Sigmoid colon (tissue), 7 donors: ENCODE results near the gene FYN. TPM values are rescaled to one million over a fixed set of nuclear protein-coding genes. Genes with fewer than 3 reads are reported as not detected.

Experiments
- DNase-seq: peaks from one replicate; pipeline ENCODE4 v3.0.0-alpha.2; 2019
- H3K27ac ChIP-seq, 4 donors: fragments of 200-600 bp; sonication (generic); one replicate each; pipeline ENCODE4 v1.5.1; 2016 to 2019; ENCODE audit warnings: mild to moderate bottlenecking in 1 of 4
- H3K27me3 ChIP-seq, 3 donors: fragments of 200-600 bp; sonication (generic); one replicate each; pipeline ENCODE4 v1.5.1; 2019; ENCODE audit warnings: mild to moderate bottlenecking in 1 of 3
- H3K36me3 ChIP-seq, 4 donors: fragments of 200-600 bp; sonication (generic); one replicate each; pipeline ENCODE4 v1.5.1; 2016 to 2019
- H3K4me1 ChIP-seq, 4 donors: fragments of 200-600 bp; sonication (generic); one replicate each; pipeline ENCODE4 v1.5.1; 2017 to 2019
- H3K4me3 ChIP-seq, 4 donors: fragments of 200-600 bp; sonication (generic); one replicate each; pipeline ENCODE4 v1.5.1; 2017 to 2019; ENCODE audit warnings: mild to moderate bottlenecking in 2 of 4, moderate library complexity in 1 of 4
- H3K9me3 ChIP-seq, 4 donors: fragments of 200-600 bp in 3 of 4; sonication (generic) in 3 of 4; one replicate each; pipeline versions ENCODE4 v1.5.1 to v1.6.1; 2013 to 2019
- CTCF ChIP-seq, 4 experiments: fragments of 450-650 bp in 3 of 4; fragments of 200-600 bp in 1 of 4; IDR thresholded peaks; one replicate each; pipeline ENCODE4 v1.5.1; 2016 to 2019; ENCODE audit warnings: antibody characterized with exemption in 4 of 4, mild to moderate bottlenecking in 3 of 4, moderate library complexity in 2 of 4
- EP300 ChIP-seq, 4 donors: sonication (generic); formaldehyde crosslinking; IDR thresholded peaks; one replicate each; pipeline ENCODE4 v1.6.1; 2017; ENCODE audit warnings: antibody characterized with exemption in 4 of 4
- POLR2A ChIP-seq, 2 donors: fragments of 450-650 bp; IDR thresholded peaks; one replicate each; pipeline ENCODE4 v1.6.1; 2016; ENCODE audit warnings: antibody characterized with exemption in 2 of 2, mild to moderate bottlenecking in 2 of 2, moderate library complexity in 2 of 2
- POLR2AphosphoS5 ChIP-seq, 4 donors: sonication (generic); formaldehyde crosslinking; IDR thresholded peaks; one replicate each; pipeline ENCODE4 v1.6.1; 2017; ENCODE audit warnings: antibody characterized with exemption in 4 of 4
- WGBS, 2 donors: extraction: QIAGEN DNeasy Blood & Tissue Kit; methylation state at CpG; one replicate each; pipeline ENCODE4 v1.1.7; 2013; 5-methylcytosine and 5-hydroxymethylcytosine counted together
- intact Hi-C: fragments of 100-400 bp; cut with DNase I; formaldehyde crosslinking; loops from one replicate; pipeline ENCODE4 v1.15.1; 2023
- polyA plus RNA-seq, 3 donors: library from polyadenylated mRNA; stranded (reverse); fragments of 200-250 nt; gene quantifications; one replicate each; pipeline ENCODE4 v1.2.3, GENCODE V29; 2013
- total RNA-seq, 4 donors: library from RNA; depleted of rRNA; stranded (reverse); fragments of >200 nt; gene quantifications; one replicate each; pipeline ENCODE4 v1.1.0, GENCODE V29; 2016
- donor health status: healthy with polysubstance abuse.
- donor health status: Bipolar disorder and iron deficiency.
- donor health status: healthy.

FYN gene
- total and polyA plus RNA-seq, 7 donors, result 2.3 to 81.4 (median 56.9) TPM

GRCh38 chr6:111710911-111711310 is 162.3 kb downstream of the FYN start:
- DNase-seq, result no peak
- intact Hi-C loops, result loop anchor here (1.0 to 10.0 kb wide), 5 partner anchors 51 to 454 kb away; partner anchors contain the start of gene FYN
- Histone ChIP-seq H3K27me3 (no peaks in the 10 kb centered on the region), H3K27ac (peak overlapping the region; percentile 48 to 58 (median 54)), H3K4me3 (no peak overlapping the region), H3K9me3 (no peaks in the 10 kb centered on the region), H3K36me3 (no peaks in the 10 kb centered on the region), H3K4me1 (peaks cover 0 to 43% (median 38%) of the 10 kb centered on the region in 4 donors)
- WGBS, 2 donors, result 22 to 60% methylated on average over 4 of the region's 4 CpGs
- TF ChIP-seq POLR2A (IDR thresholded peaks at IDR 0.05) (no peak), EP300 (IDR thresholded peaks at IDR 0.05) (no peak), CTCF (IDR thresholded peaks at IDR 0.05) (no peak), POLR2AphosphoS5 (IDR thresholded peaks at IDR 0.05) (no peak)

- Histone ChIP-seq H3K4me3 (no peak overlapping the region), H3K36me3 (no peaks in the 10 kb centered on the region), H3K27ac (peak overlapping the region in 3 of 4 donors; percentile 52 to 58 (median 56)), H3K4me1 (peaks cover 0 to 43% (median 38%) of the 10 kb centered on the region in 4 donors), H3K27me3 (no peaks in the 10 kb centered on the region), H3K9me3 (no peaks in the 10 kb centered on the region)
- DNase-seq, result no peak
- no peak for TF ChIP-seq CTCF (IDR thresholded peaks at IDR 0.05)
- TF ChIP-seq POLR2AphosphoS5 (IDR thresholded peaks at IDR 0.05), result no peak
- no peak for TF ChIP-seq POLR2A (IDR thresholded peaks at IDR 0.05)
- TF ChIP-seq EP300 (IDR thresholded peaks at IDR 0.05), result no peak
- WGBS, 2 donors, result 62 to 86% methylated on average over 2 of the region's 2 CpGs
- intact Hi-C loops, result loop anchor here (1.0 to 10.0 kb wide), 5 partner anchors 52 to 454 kb away; partner anchors contain the start of gene FYN
Measured at GRCh38 chr6:111710439-111710838, 162.8 kb downstream of the FYN start.

- intact Hi-C loops, result loop anchor here (1.0 to 10.0 kb wide), 5 partner anchors 52 to 455 kb away; partner anchors contain the start of gene FYN
- H3K4me1 ChIP-seq, result peaks cover 0 to 43% (median 38%) of the 10 kb centered on the region in 4 donors
- peak; percentile 88 for DNase-seq
- H3K27me3 ChIP-seq, result no peaks in the 10 kb centered on the region
- no peak for TF ChIP-seq EP300 (IDR thresholded peaks at IDR 0.05)
- peak; percentile 62 to 91 (median 68) for TF ChIP-seq CTCF (IDR thresholded peaks at IDR 0.05)
- TF ChIP-seq POLR2AphosphoS5 (IDR thresholded peaks at IDR 0.05), result peak in 2 of 4 donors; percentile 27 to 50
- WGBS, 2 donors, result 18 to 32% methylated on average over 5 of the region's 5 CpGs
- peak overlapping the region in 3 of 4 donors; percentile 52 to 58 (median 56) for H3K27ac ChIP-seq
- H3K4me3 ChIP-seq, result no peak overlapping the region
- H3K36me3 ChIP-seq, result no peaks in the 10 kb centered on the region
- H3K9me3 ChIP-seq, result no peaks in the 10 kb centered on the region
Measured at GRCh38 chr6:111709615-111710398, 163.4 kb downstream of the FYN start.

GRCh38 chr6:111709201-111709600 is 164.1 kb downstream of the FYN start:
- DNase-seq, result no peak
- peak overlapping the region in 2 of 4 donors; percentile 19 to 56 for H3K27ac ChIP-seq
- WGBS, 2 donors, result 58 to 80% methylated on average over 3 of the region's 3 CpGs
- intact Hi-C loops, result no loop called here
- H3K4me1 ChIP-seq, result peaks cover 0 to 43% (median 38%) of the 10 kb centered on the region in 4 donors
- TF ChIP-seq CTCF (IDR thresholded peaks at IDR 0.05) (no peak), EP300 (IDR thresholded peaks at IDR 0.05) (no peak), POLR2AphosphoS5 (IDR thresholded peaks at IDR 0.05) (no peak), POLR2A (IDR thresholded peaks at IDR 0.05) (no peak)
- no peak overlapping the region for H3K4me3 ChIP-seq
- no peaks in the 10 kb centered on the region for H3K36me3 ChIP-seq
- no peaks in the 10 kb centered on the region for H3K9me3 ChIP-seq
- H3K27me3 ChIP-seq, result no peaks in the 10 kb centered on the region
